Coronary artery (tissue), 2 donors: ENCODE data around the gene OR9A4.

Experiments used
- DNase-seq: peaks from one replicate; pipeline ENCODE4 v3.0.0-alpha.2; 2017; ENCODE audit warnings: low spot score
- H3K27ac ChIP-seq, 2 donors: fragments of 200-600 bp; sonication (generic); one replicate each; pipeline ENCODE4 v1.5.1; 2016 to 2019
- H3K4me3 ChIP-seq: fragments of 200-600 bp; sonication (generic); 2 replicates; pipeline ENCODE4 v1.5.1; 2016; ENCODE audit warnings: mild to moderate bottlenecking, moderate library complexity
- CTCF ChIP-seq: fragments of 200-600 bp; sonication (generic); IDR thresholded peaks from one replicate; pipeline ENCODE4 v1.5.1; 2019; ENCODE audit warnings: antibody characterized with exemption

Gene OR9A4

DNA sequence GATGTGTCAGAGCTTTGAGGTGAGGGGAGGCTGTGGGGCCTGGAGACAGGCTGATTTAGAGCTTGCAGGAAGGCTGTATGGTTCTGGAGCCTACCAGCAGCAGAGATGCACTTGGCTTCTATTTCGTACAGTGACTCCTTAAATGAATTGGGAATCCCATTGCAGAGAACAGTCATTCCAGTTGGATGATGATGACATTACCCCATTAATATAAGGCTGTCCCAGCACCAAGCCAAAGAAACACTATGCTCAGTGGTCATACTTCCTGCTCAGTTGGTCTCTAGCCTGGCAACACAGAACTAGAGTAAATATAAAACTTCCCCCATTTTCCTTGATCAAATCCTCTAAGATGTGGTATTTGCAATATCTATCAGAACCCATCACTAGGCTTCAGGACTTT, 36.3 kb downstream of the OR9A4 start:
- DNase-seq: no peak
- Histone ChIP-seq H3K27ac (no peak overlapping the region), H3K4me3 (no peak overlapping the region)
- no peak for TF ChIP-seq CTCF

GRCh38 chr7:141954334-141954733, 38.1 kb downstream of the OR9A4 start:
- no peak for TF ChIP-seq CTCF
- no peak overlapping the region for H3K27ac ChIP-seq
- no peak overlapping the region for H3K4me3 ChIP-seq
- no peak for DNase-seq

- Histone ChIP-seq H3K27ac (no peak overlapping the region), H3K4me3 (no peak overlapping the region)
- DNase-seq: no peak
- TF ChIP-seq CTCF: no peak
Observed at GRCh38 chr7:141956084-141956483, 39.9 kb downstream of the OR9A4 start.

GRCh38 chr7:141960687-141961422, 44.7 kb downstream of the OR9A4 start:
- no peak for DNase-seq
- H3K4me3 ChIP-seq: no peak overlapping the region
- TF ChIP-seq CTCF: no peak
- H3K27ac ChIP-seq: no peak overlapping the region
